GM18519 (cell line): ENCODE measurements around the gene NFKB2.

Source experiments
- ATAC-seq: cut with Tn5 transposase; IDR thresholded peaks from one replicate; pipeline ENCODE4 v1.9.1; 2021; ENCODE audit warnings: mild to moderate bottlenecking, moderate library complexity; ENCODE audit not compliant: unreplicated experiment, low FRiP score

NFKB2 gene

GRCh38 chr10:102394079-102394800, 1.3 kb upstream of the NFKB2 start:
- ATAC-seq: peak; percentile 70

GRCh38 chr10:102394801-102395399, 605 bp upstream of the NFKB2 start:
- ATAC-seq: no peak

DNA sequence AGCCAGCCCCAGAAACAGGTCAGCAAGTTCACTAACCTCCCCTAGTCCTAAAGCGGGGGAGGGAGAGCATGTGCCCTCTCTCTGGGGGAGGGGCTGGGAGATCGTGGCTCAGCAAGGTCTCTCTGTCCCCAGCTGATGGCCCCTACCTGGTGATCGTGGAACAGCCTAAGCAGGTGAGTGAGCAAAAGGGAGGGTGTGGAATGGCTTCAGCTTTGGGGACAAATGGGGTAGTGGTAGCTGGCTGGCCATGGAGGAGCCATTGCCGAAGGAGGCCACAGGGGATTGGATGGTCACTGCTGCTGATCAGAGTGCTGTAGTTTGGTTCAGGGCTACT, 779 bp downstream of the NFKB2 start:
- ATAC-seq: no peak

DNA sequence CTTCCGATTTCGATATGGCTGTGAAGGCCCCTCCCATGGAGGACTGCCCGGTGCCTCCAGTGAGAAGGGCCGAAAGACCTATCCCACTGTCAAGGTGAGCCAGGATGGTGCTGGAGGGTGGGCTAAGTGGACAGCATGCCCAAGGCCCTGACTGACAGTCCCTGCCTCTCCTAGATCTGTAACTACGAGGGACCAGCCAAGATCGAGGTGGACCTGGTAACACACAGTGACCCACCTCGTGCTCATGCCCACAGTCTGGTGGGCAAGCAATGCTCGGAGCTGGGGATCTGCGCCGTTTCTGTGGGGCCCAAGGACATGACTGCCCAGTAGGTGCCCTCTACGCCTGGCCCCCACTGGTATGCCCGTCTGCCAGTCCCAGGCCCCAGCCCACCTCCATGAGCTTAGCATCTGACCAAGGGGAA, 1.2 kb downstream of the NFKB2 start:
- ATAC-seq: no peak

- ATAC-seq: no peak
Observed at GRCh38 chr10:102397222-102398171, 2.0 kb downstream of the NFKB2 start.

DNA sequence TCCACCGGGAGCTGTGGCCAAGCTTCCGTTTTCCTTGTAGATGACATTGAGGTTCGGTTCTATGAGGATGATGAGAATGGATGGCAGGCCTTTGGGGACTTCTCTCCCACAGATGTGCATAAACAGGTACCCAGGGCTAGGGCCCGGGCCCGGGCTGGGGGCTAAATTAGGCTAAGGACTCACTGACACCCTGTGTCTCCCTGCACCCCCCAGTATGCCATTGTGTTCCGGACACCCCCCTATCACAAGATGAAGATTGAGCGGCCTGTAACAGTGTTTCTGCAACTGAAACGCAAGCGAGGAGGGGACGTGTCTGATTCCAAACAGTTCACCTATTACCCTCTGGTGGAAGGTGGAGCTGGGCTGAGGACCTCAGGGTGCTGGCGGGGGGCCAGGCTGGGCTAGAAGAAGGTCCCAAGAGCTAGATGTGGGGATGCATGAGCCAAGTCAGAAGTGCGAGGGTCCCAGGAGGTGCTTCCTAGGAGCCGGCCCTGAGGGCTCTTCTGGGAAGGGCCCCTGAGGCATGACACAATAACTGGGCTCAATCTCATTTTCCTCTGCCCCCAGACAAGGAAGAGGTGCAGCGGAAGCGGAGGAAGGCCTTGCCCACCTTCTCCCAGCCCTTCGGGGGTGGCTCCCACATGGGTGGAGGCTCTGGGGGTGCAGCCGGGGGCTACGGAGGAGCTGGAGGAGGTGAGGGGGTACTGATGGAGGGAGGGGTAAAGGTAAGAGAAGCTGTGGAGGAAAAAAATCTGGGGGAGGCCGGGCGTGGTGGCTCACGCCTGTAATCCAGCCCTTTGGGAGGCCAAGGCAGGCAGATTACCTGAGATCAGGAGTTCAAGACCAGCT, 2.9 kb downstream of the NFKB2 start:
- ATAC-seq: no peak

- peak; percentile 40 for ATAC-seq
Observed at GRCh38 chr10:102399217-102400021, 3.9 kb downstream of the NFKB2 start.

GRCh38 chr10:102400076-102400475, 4.6 kb downstream of the NFKB2 start:
- ATAC-seq: no peak

- ATAC-seq: no peak
Observed at GRCh38 chr10:102400598-102401341, 5.3 kb downstream of the NFKB2 start.

GRCh38 chr10:102401342-102401654, 5.8 kb downstream of the NFKB2 start:
- ATAC-seq: no peak

GRCh38 chr10:102401735-102402511, 6.4 kb downstream of the NFKB2 start:
- ATAC-seq: no peak

- no peak for ATAC-seq
Observed at GRCh38 chr10:102402512-102402896, 7.0 kb downstream of the NFKB2 start.

DNA sequence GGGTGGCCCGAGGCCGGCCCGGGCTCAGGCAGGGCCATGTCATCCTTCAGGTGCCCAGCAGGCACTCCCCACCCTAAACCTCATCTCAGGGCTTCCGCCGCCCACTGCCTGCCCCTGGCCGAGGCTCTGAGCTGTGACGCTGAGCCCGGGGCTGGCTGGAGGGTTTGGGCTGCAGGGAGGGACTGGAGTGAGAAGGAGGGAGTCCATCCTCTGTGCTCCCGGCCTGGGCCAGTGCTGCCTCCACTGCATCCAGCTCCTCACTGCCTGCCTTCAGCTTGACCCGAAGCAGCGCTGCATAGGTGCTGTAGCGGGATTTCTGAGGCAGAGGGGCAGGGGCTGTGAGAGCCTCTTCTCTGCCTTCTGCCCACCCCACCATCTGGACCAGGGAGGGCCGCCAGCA, 7.6 kb downstream of the NFKB2 start:
- ATAC-seq: no peak

DNA sequence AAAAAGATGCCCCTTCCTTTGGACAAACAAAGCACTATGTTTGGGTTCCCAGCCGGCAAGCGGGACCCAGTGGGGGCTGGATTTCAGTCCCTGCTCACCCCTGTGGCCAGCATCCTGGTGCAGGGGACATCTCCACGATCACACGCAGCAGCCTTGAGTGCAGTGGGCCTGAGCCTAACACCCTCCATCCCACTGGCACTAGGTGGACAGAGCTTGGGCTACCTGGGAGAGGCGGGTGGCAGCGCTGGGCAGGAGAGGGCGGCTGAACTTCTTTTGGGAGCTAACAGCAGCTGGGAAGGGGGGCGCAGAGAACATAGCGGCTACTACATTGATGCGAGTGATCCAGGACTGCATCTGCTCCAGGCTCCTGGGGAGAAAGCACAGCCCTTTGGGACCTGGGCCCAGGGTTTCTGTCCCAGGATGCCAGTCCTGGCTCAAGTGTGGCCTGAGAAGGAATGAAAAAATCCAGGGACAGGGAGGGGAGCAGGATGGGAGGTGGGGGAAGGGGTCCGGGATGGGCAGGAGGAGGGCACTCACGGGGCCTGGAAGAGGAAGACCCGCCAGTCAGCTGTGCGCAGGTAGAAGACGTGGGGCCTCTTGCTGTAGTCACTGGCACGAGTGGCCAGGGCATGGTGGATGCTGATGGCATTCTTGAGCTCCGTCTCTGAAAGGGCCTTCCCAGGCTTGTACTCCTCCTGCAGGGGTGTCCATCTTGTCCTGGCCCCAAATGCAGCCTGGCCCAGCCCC, 9.0 kb downstream of the NFKB2 start:
- no peak for ATAC-seq

GRCh38 chr10:102405108-102405571, 9.6 kb downstream of the NFKB2 start:
- no peak for ATAC-seq

GRCh38 chr10:102405632-102406031, 10.1 kb downstream of the NFKB2 start:
- no peak for ATAC-seq

- no peak for ATAC-seq
Observed at GRCh38 chr10:102406815-102407214, 11.3 kb downstream of the NFKB2 start.
